H54 (cell line): Measurements from ENCODE around the gene ACSS3.
"Not testable (repeated sequence)": the region's sequence is repeated elsewhere in the genome, so short reads cannot be mapped to it uniquely, and the experiment has no call there.

Experiments
- DNase-seq: peaks from one replicate; pipeline ENCODE4 v3.0.0; 2011; ENCODE audit warnings: low spot score, mixed read lengths; ENCODE audit not compliant: insufficient read length
- FAIRE-seq: peaks from 3 replicates; lab custom pipeline; 2011; peaks lifted over from hg19 to GRCh38; lab: Jason Lieb, UNC
- POLR2A ChIP-seq: IDR thresholded peaks from 2 replicates; pipeline ENCODE4 v1.6.1; 2011; ENCODE audit warnings: low read depth, mild to moderate bottlenecking, low read length

The ACSS3 gene

GRCh38 chr12:81164827-81165226 is 86.9 kb downstream of the ACSS3 start:
- TF ChIP-seq POLR2A: no peak
- FAIRE-seq (no peak), DNase-seq (no peak)

GRCh38 chr12:81166790-81167189 is 88.9 kb downstream of the ACSS3 start:
- DNase-seq (no peak), FAIRE-seq (no peak)
- no peak for TF ChIP-seq POLR2A

GRCh38 chr12:81167694-81168093 is 89.8 kb downstream of the ACSS3 start:
- DNase-seq: peak; percentile 1
- peak; percentile 76 for FAIRE-seq
- TF ChIP-seq POLR2A: no peak

- FAIRE-seq (no peak), DNase-seq (no peak)
- no peak for TF ChIP-seq POLR2A
These were observed 90.6 kb downstream of the ACSS3 start for GRCh38 chr12:81168445-81168844.

- DNase-seq: peak; percentile 2
- no peak for TF ChIP-seq POLR2A
- no peak for FAIRE-seq
These were observed 92.2 kb downstream of the ACSS3 start for GRCh38 chr12:81170072-81170471.

- no peak for DNase-seq
- TF ChIP-seq POLR2A: no peak
- no peak for FAIRE-seq
These were observed 95.0 kb downstream of the ACSS3 start for GRCh38 chr12:81172851-81173250.

GRCh38 chr12:81174664-81175063 is 96.8 kb downstream of the ACSS3 start:
- FAIRE-seq (no peak), DNase-seq (no peak)
- TF ChIP-seq POLR2A: no peak

- DNase-seq: no peak
- TF ChIP-seq POLR2A: no peak
- peak; percentile 23 for FAIRE-seq
These were observed 98.9 kb downstream of the ACSS3 start for GRCh38 chr12:81176796-81177195.

- DNase-seq (no peak), FAIRE-seq (no peak)
- TF ChIP-seq POLR2A: no peak
These were observed 103.8 kb downstream of the ACSS3 start for GRCh38 chr12:81181691-81182090.

GRCh38 chr12:81187686-81188085 is 109.8 kb downstream of the ACSS3 start:
- DNase-seq (no peak), FAIRE-seq (no peak)
- TF ChIP-seq POLR2A: no peak

GRCh38 chr12:81196595-81196994 is 118.7 kb downstream of the ACSS3 start:
- DNase-seq (no peak), FAIRE-seq (no peak)
- TF ChIP-seq POLR2A: no peak

- not testable (repeated sequence) for FAIRE-seq, DNase-seq
These were observed 122.7 kb downstream of the ACSS3 start for GRCh38 chr12:81200561-81200960.

- TF ChIP-seq POLR2A: no peak
- no peak for DNase-seq
- no peak for FAIRE-seq
These were observed 125.9 kb downstream of the ACSS3 start for GRCh38 chr12:81203671-81204204.

- FAIRE-seq: no peak
- no peak for DNase-seq
- TF ChIP-seq POLR2A: no peak
These were observed 127.5 kb downstream of the ACSS3 start for GRCh38 chr12:81205416-81205815.

- no peak for TF ChIP-seq POLR2A
- DNase-seq (no peak), FAIRE-seq (no peak)
These were observed 128.6 kb downstream of the ACSS3 start for GRCh38 chr12:81206429-81206828.

GRCh38 chr12:81207173-81207572 is 129.3 kb downstream of the ACSS3 start:
- DNase-seq (no peak), FAIRE-seq (no peak)
- no peak for TF ChIP-seq POLR2A
